GM12878 (cell line): ENCODE results near the gene ASIC2. TPM values are rescaled to one million over a fixed set of nuclear protein-coding genes. Genes with fewer than 3 reads are reported as not detected.

ENCODE experiments used
- ATAC-seq: fragments of 200-7000 bp; cut with Tn5 transposase; 3 replicates; pipeline ENCODE4 v1.9.1; 2020; ENCODE audit warnings: mild to moderate bottlenecking, moderate library complexity
- BruUV-seq: library from RNA; stranded (reverse); fragments of 400-500 nt; replicated peaks from 2 replicates; lab custom pipeline; 2021; lab: Mats Ljungman, UMichigan
- CTCF ChIA-PET: fragments of 300-600 bp; sonication (Branson Sonifier 250); formaldehyde crosslinking; extraction: SDS; loops from one replicate; lab custom pipeline; 2021; ENCODE audit warnings: inconsistent platforms; lab: Yijun Ruan, JAX
- POLR2A ChIA-PET: fragments of 350-600 bp; formaldehyde crosslinking; extraction: SDS; loops from one replicate; lab custom pipeline; 2021; ENCODE audit warnings: inconsistent platforms; lab: Charles Lee
- RAD21 ChIA-PET: fragments of 300-600 bp; sonication (Branson Sonifier 250); formaldehyde crosslinking; loops from one replicate; lab custom pipeline; 2023; ENCODE audit warnings: antibody characterized with exemption; ENCODE audit not compliant: unreplicated experiment; lab: Charles Lee
- SMC1A ChIA-PET: fragments of 300-600 bp; sonication (Branson Sonifier 250); formaldehyde crosslinking; loops from one replicate; lab custom pipeline; 2023; ENCODE audit not compliant: unreplicated experiment, uncharacterized antibody; lab: Charles Lee
- DNase-seq: peaks from one replicate; pipeline ENCODE4 v3.0.0-alpha.2; 2011; ENCODE audit warnings: low read depth, low spot score
- FAIRE-seq: peaks from 3 replicates; lab custom pipeline; 2011; peaks lifted over from hg19 to GRCh38; lab: Jason Lieb, UNC
- H2AFZ ChIP-seq: 2 replicates; pipeline ENCODE4 v1.6.0; 2011; ENCODE audit warnings: low read depth, low read length, control low read depth; ENCODE audit not compliant: control insufficient read depth
- H3K27ac ChIP-seq: 2 replicates; pipeline ENCODE4 v1.5.1; 2011; ENCODE audit warnings: control low read depth; ENCODE audit not compliant: control insufficient read depth, insufficient read depth
- H3K27me3 ChIP-seq, 2 experiments: replicated peaks in 1 of 2; 2 replicates each; pipeline versions ENCODE4 v1.6.0 to v1.6.1; 2011; ENCODE audit warnings: low read length in 1 of 2; ENCODE audit not compliant: control insufficient read depth in 2 of 2, insufficient read depth in 2 of 2
- H3K36me3 ChIP-seq, 2 experiments: 2 replicates each; pipeline ENCODE4 v1.5.1; 2011; ENCODE audit warnings: low read length in 1 of 2; ENCODE audit not compliant: control insufficient read depth in 2 of 2, insufficient read depth in 2 of 2
- H3K4me1 ChIP-seq: 2 replicates; pipeline ENCODE4 v1.6.1; 2011; ENCODE audit warnings: mild to moderate bottlenecking, low read length, moderate library complexity, mixed read lengths; ENCODE audit not compliant: control insufficient read depth, insufficient read depth
- H3K4me2 ChIP-seq: 2 replicates; pipeline ENCODE4 v1.6.0; 2011; ENCODE audit warnings: control low read depth; ENCODE audit not compliant: control insufficient read depth, insufficient read depth
- H3K4me3 ChIP-seq: fragments of 200-600 bp; sonication (generic); 2 replicates; pipeline ENCODE4 v1.5.1; 2016
- H3K79me2 ChIP-seq: 2 replicates; pipeline ENCODE4 v1.6.0; 2011; ENCODE audit warnings: low read length; ENCODE audit not compliant: control insufficient read depth, insufficient read depth
- H3K9ac ChIP-seq: 2 replicates; pipeline ENCODE4 v1.8.0; 2011; ENCODE audit warnings: low read length, control low read depth, mixed read lengths; ENCODE audit not compliant: control insufficient read depth, insufficient read depth
- H3K9me3 ChIP-seq: replicated peaks from 3 replicates; pipeline ENCODE4 v1.5.1; 2011; ENCODE audit warnings: mild to moderate bottlenecking, low read length; ENCODE audit not compliant: control insufficient read depth, insufficient read depth
- H4K20me1 ChIP-seq: 2 replicates; pipeline ENCODE4 v1.6.0; 2011; ENCODE audit not compliant: control insufficient read depth, insufficient read depth
- CHD4 ChIP-seq: fragments of 200-600 bp; sonication (generic); IDR thresholded peaks from 2 replicates; pipeline ENCODE4 v1.6.1; 2016; ENCODE audit warnings: mild to moderate bottlenecking
- E2F8 ChIP-seq: fragments of 450-650 bp; IDR thresholded peaks from 2 replicates; pipeline ENCODE4 v1.6.1; 2018; ENCODE audit warnings: mild to moderate bottlenecking, low read depth, moderate library complexity; ENCODE audit not compliant: partially characterized antibody
- EP300 ChIP-seq, 2 experiments: fragments of 150-350 bp in 1 of 2; IDR thresholded peaks; 2 replicates each; pipeline ENCODE4 v1.6.1; 2011 to 2012; ENCODE audit warnings: low read depth in 2 of 2, low read length in 2 of 2, borderline replicate concordance in 1 of 2, improper control_type of control experiment in 1 of 2, inconsistent platforms in 1 of 2; ENCODE audit not compliant: control insufficient read depth in 1 of 2
- MTA2 ChIP-seq: fragments of 450-650 bp; IDR thresholded peaks from 2 replicates; pipeline ENCODE4 v1.6.1; 2016; ENCODE audit warnings: low read depth, mild to moderate bottlenecking, moderate library complexity
- REST ChIP-seq: IDR thresholded peaks from 2 replicates; pipeline ENCODE4 v1.6.1; 2012; ENCODE audit warnings: mild to moderate bottlenecking, low read depth, low read length
- SUPT20H ChIP-seq: IDR thresholded peaks from 2 replicates; pipeline ENCODE4 v1.6.1; 2011; ENCODE audit warnings: low read depth, mild to moderate bottlenecking, low read length, moderate library complexity, borderline replicate concordance; ENCODE audit not compliant: control insufficient read depth
- TCF7 ChIP-seq: IDR thresholded peaks from 2 replicates; pipeline ENCODE4 v1.6.1; 2014; ENCODE audit warnings: antibody characterized with exemption, borderline replicate concordance
- WGBS: methylation state at CpG from one replicate; pipeline ENCODE4 v1.1.6; 2016; ENCODE audit warnings: low lambda C conversion rate; ENCODE audit not compliant: insufficient replicate concordance, insufficient coverage; ENCODE audit errors: missing lambda C conversion rate; 5-methylcytosine and 5-hydroxymethylcytosine counted together
- in situ Hi-C: fragments of 300-500 bp; cut with MboI; formaldehyde crosslinking; loops from 9 replicates; pipeline ENCODE4 v1.14.3; 2018; ENCODE audit warnings: mixed read lengths
- intact Hi-C: fragments of 100-400 bp; cut with micrococcal nuclease; formaldehyde crosslinking; loops from one replicate; pipeline ENCODE4 v1.14.2; 2022; ENCODE audit not compliant: unreplicated experiment
- polyA plus RNA-seq, 11 experiments: library from polyadenylated mRNA; depleted of rRNA in 4 of 11; unstranded in 6 of 11; stranded (reverse) in 5 of 11; fragments of >200 nt; fragmentation: Nextera tagmentation in 4 of 11; fragmentation: Illumina TruSeq in 1 of 11; extraction: Ambion mirVana in 4 of 11; extraction: Trizol in 1 of 11; gene quantifications; 1 replicate in 1 of 11; 2 replicates in 10 of 11; pipeline versions ENCODE4 v1.2.1 to v1.2.3, GENCODE V29; 2011 to 2016; ENCODE audit warnings: inconsistent platforms in 2 of 11, missing spikeins in 2 of 11, low read depth in 1 of 11
- total RNA-seq, 4 experiments: library from RNA; depleted of rRNA in 3 of 4; stranded (reverse); fragments of >200 nt in 3 of 4; fragmentation: Illumina TruSeq in 1 of 4; extraction: Trizol in 1 of 4; gene quantifications; 2 replicates each; pipeline versions ENCODE4 v1.2.1 to v1.2.3, GENCODE V29; 2013 to 2021

The ASIC2 gene
- total and polyA plus RNA-seq, 10 of the 15 experiments (the other 5 are each of a cell fraction or from before 2014, with no cell fraction given) = not detected

DNA sequence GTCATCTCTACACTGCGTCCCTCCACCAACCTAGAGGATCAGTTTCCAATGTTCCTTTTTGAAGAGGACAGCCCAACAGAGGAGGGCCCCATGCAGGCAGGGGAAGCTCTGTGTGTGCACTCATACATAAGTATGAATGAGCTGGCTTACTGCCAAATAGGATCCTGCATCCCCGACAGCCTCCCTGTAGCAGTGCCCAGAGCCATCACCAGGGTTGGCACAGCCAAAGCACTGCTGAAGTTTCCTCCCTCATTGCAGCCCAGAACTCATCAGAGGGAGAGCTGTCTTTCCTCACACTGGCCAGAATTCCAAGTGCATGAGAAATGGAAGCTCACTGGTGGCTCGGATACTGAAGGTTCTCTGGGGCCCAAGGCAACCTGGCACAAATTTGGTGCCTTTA lies 114.4 kb downstream of the ASIC2 start:
- Histone ChIP-seq H3K27me3 (peaks cover 3% of the 10 kb centered on the region in 2 experiments; a peak in 3 of 4 replicates), H3K9me3 (no peaks in the 10 kb centered on the region), H3K4me1 (no peaks in the 10 kb centered on the region), H3K4me3 (no peak overlapping the region), H4K20me1 (no peaks in the 10 kb centered on the region), H2AFZ (no peak overlapping the region), H3K9ac (no peak overlapping the region), H3K27ac (no peak overlapping the region), H3K4me2 (no peak overlapping the region), H3K79me2 (no peaks in the 10 kb centered on the region), H3K36me3 (no peaks in the 10 kb centered on the region)
- POLR2A ChIA-PET = no interaction called here
- no peak for FAIRE-seq
- SMC1A ChIA-PET = no interaction called here
- no TSS peak for BruUV-seq
- in situ Hi-C loops (no loop called here), intact Hi-C loops (no loop called here)
- ATAC-seq = no peak
- TF ChIP-seq MTA2 (no peak), E2F8 (no peak), TCF7 (no peak), REST (no peak), SUPT20H (no peak), CHD4 (no peak), EP300 (IDR thresholded peaks at IDR 0.05; ENCODE audit: borderline replicate concordance in 1 of 2, control insufficient read depth in 1 of 2, low read depth in 2 of 2, low read length in 2 of 2) (no peak)
- 7% methylated on average over 3 of the region's 3 CpGs for WGBS
- RAD21 ChIA-PET = no interaction called here
- CTCF ChIA-PET = no interaction called here
- DNase-seq = no peak
